H9 (cell line): ENCODE measurements around the gene HTR7. TPM values are rescaled to one million over a fixed set of nuclear protein-coding genes. Genes with fewer than 3 reads are reported as not detected.
A peak's percentile ranks its signal among the peaks of the same experiment; 100 is the strongest.
"Not testable (repeated sequence)": the region's sequence is repeated elsewhere in the genome, so short reads cannot be mapped to it uniquely, and the experiment has no call there.

Experiments used
- DNase-seq: peaks from one replicate; pipeline ENCODE4 v3.0.0-alpha.2; 2017
- H2AFZ ChIP-seq: one replicate; pipeline ENCODE4 v1.6.1; 2013; ENCODE audit warnings: mild to moderate bottlenecking, low read length, control low read depth, moderate library complexity
- H2AK5ac ChIP-seq: 2 replicates; pipeline ENCODE4 v1.6.1; 2013; ENCODE audit warnings: low read length, control low read depth, mixed read lengths; ENCODE audit not compliant: insufficient read length
- H2BK120ac ChIP-seq: one replicate; pipeline ENCODE4 v1.6.1; 2013; ENCODE audit warnings: low read depth, mild to moderate bottlenecking, low read length, control low read depth, inconsistent platforms; ENCODE audit not compliant: poor library complexity, severe bottlenecking
- H2BK12ac ChIP-seq: 2 replicates; pipeline ENCODE4 v1.6.1; 2013; ENCODE audit warnings: low read length, control low read depth, mixed read lengths, low read depth; ENCODE audit not compliant: insufficient read length
- H2BK15ac ChIP-seq: 2 replicates; pipeline ENCODE4 v1.6.1; 2013; ENCODE audit warnings: low read depth, low read length, control low read depth
- H2BK20ac ChIP-seq: one replicate; pipeline ENCODE4 v1.6.1; 2013; ENCODE audit warnings: low read depth, mild to moderate bottlenecking, low read length, control low read depth, inconsistent platforms; ENCODE audit not compliant: poor library complexity, severe bottlenecking
- H2BK5ac ChIP-seq: 2 replicates; pipeline ENCODE4 v1.6.1; 2013; ENCODE audit warnings: low read length, control low read depth, mixed read lengths; ENCODE audit not compliant: insufficient read length
- H3K14ac ChIP-seq: 2 replicates; pipeline ENCODE4 v1.6.1; 2013; ENCODE audit warnings: low read length, control low read depth; ENCODE audit not compliant: insufficient read depth
- H3K18ac ChIP-seq: 2 replicates; pipeline ENCODE4 v1.6.1; 2013; ENCODE audit warnings: low read depth, mild to moderate bottlenecking, mixed read lengths, low read length, control low read depth; ENCODE audit not compliant: insufficient read length
- H3K23ac ChIP-seq: 2 replicates; pipeline ENCODE4 v1.6.1; 2013; ENCODE audit warnings: low read length, control low read depth, mixed read lengths, low read depth; ENCODE audit not compliant: insufficient read length
- H3K23me2 ChIP-seq: 2 replicates; pipeline ENCODE4 v1.6.1; 2013; ENCODE audit warnings: low read depth, mild to moderate bottlenecking, mixed read lengths, low read length, control low read depth; ENCODE audit not compliant: insufficient read length, poor library complexity, severe bottlenecking
- H3K27ac ChIP-seq: 2 replicates; pipeline ENCODE4 v1.5.1; 2013; ENCODE audit warnings: low read length, control low read depth, mixed read lengths, low read depth; ENCODE audit not compliant: insufficient read length
- H3K27me3 ChIP-seq: 2 replicates; pipeline ENCODE4 v1.6.1; 2013; ENCODE audit warnings: low read length, control low read depth, inconsistent platforms; ENCODE audit not compliant: insufficient read depth
- H3K4ac ChIP-seq: 2 replicates; pipeline ENCODE4 v1.6.1; 2013; ENCODE audit warnings: low read depth, mild to moderate bottlenecking, control low read depth, inconsistent platforms, low read length, moderate library complexity
- H3K4me1 ChIP-seq: 2 replicates; pipeline ENCODE4 v1.6.1; 2013; ENCODE audit warnings: low read length, control low read depth, inconsistent platforms; ENCODE audit not compliant: insufficient read depth
- H3K4me2 ChIP-seq: 2 replicates; pipeline ENCODE4 v1.6.1; 2013; ENCODE audit warnings: low read length, control low read depth, mixed read lengths; ENCODE audit not compliant: insufficient read length, insufficient read depth
- H3K56ac ChIP-seq: 2 replicates; pipeline ENCODE4 v1.6.1; 2013; ENCODE audit warnings: low read depth, mild to moderate bottlenecking, mixed read lengths, low read length, control low read depth; ENCODE audit not compliant: insufficient read length
- H3K79me1 ChIP-seq: 2 replicates; pipeline ENCODE4 v1.6.1; 2013; ENCODE audit warnings: low read depth, mild to moderate bottlenecking, moderate library complexity, low read length, control low read depth, inconsistent platforms; ENCODE audit not compliant: insufficient read depth, poor library complexity, severe bottlenecking
- H3K79me2 ChIP-seq: 2 replicates; pipeline ENCODE4 v1.6.1; 2013; ENCODE audit warnings: low read length, control low read depth, inconsistent platforms; ENCODE audit not compliant: insufficient read depth
- H3K9ac ChIP-seq: 2 replicates; pipeline ENCODE4 v1.6.1; 2013; ENCODE audit warnings: low read length, control low read depth, mixed read lengths; ENCODE audit not compliant: insufficient read length; ENCODE audit errors: extremely low read depth
- H3K9me3 ChIP-seq: one replicate; pipeline ENCODE4 v1.6.1; 2013; ENCODE audit warnings: low read depth, low read length, inconsistent platforms; ENCODE audit not compliant: control insufficient read depth
- H3T11ph ChIP-seq: one replicate; pipeline ENCODE4 v1.6.1; 2013; ENCODE audit warnings: mild to moderate bottlenecking, low read length, control low read depth, inconsistent platforms
- H4K20me1 ChIP-seq: one replicate; pipeline ENCODE4 v1.6.1; 2013; ENCODE audit not compliant: control insufficient read depth, insufficient read length, insufficient read depth
- H4K5ac ChIP-seq: 2 replicates; pipeline ENCODE4 v1.6.1; 2013; ENCODE audit warnings: low read depth, mild to moderate bottlenecking, mixed read lengths, low read length, control low read depth; ENCODE audit not compliant: insufficient read length
- H4K8ac ChIP-seq: replicated peaks from 2 replicates; pipeline ENCODE4 v1.6.1; 2013; ENCODE audit warnings: low read length, control low read depth, mixed read lengths, low read depth; ENCODE audit not compliant: insufficient read length
- H4K91ac ChIP-seq: 2 replicates; pipeline ENCODE4 v1.6.1; 2013; ENCODE audit warnings: low read depth, mild to moderate bottlenecking, moderate library complexity, mixed read lengths, low read length, control low read depth; ENCODE audit not compliant: insufficient read length
- H3K27ac Mint-ChIP-seq, 3 experiments: 2 replicates in 2 of 3; 3 replicates in 1 of 3; pipeline ENCODE4 v1.8.0; 2020 to 2021; ENCODE audit warnings: mixed read lengths in 3 of 3, mild to moderate bottlenecking in 1 of 3, moderate library complexity in 1 of 3
- H3K27me3 Mint-ChIP-seq: 2 replicates; pipeline ENCODE4 v1.8.0; 2021; ENCODE audit warnings: low read depth, mild to moderate bottlenecking, moderate library complexity, mixed read lengths
- H3K36me3 Mint-ChIP-seq, 3 experiments: 2 replicates in 2 of 3; 3 replicates in 1 of 3; pipeline ENCODE4 v1.8.0; 2020 to 2021; ENCODE audit warnings: low read depth in 3 of 3, mixed read lengths in 3 of 3; ENCODE audit not compliant: insufficient read depth in 1 of 3
- H3K4me1 Mint-ChIP-seq, 2 experiments: 2 replicates each; pipeline ENCODE4 v1.8.0; 2020; ENCODE audit warnings: mixed read lengths in 2 of 2
- H3K4me3 Mint-ChIP-seq, 2 experiments: 2 replicates in 1 of 2; 3 replicates in 1 of 2; pipeline ENCODE4 v1.8.0; 2020 to 2021; ENCODE audit warnings: mild to moderate bottlenecking in 2 of 2, mixed read lengths in 2 of 2, moderate library complexity in 1 of 2
- H3K9me3 Mint-ChIP-seq, 2 experiments: 2 replicates in 1 of 2; 3 replicates in 1 of 2; pipeline ENCODE4 v1.8.0; 2020; ENCODE audit warnings: mild to moderate bottlenecking in 2 of 2, mixed read lengths in 2 of 2, moderate library complexity in 1 of 2
- WGBS: extraction: QIAGEN DNeasy Blood & Tissue Kit; methylation state at CpG from one replicate; pipeline ENCODE4 v1.1.7; 2013; ENCODE audit warnings: missing lambda C conversion rate, low lambda C conversion rate, mixed read lengths; ENCODE audit not compliant: insufficient read length; ENCODE audit errors: extremely low coverage; 5-methylcytosine and 5-hydroxymethylcytosine counted together
- total RNA-seq: library from RNA; stranded (reverse); gene quantifications from 2 replicates; pipeline ENCODE4 v1.2.1, GENCODE V29; 2021
- TF ChIP-seq, protein P1 (sequence below): fragments of 200-600 bp; sonication (generic); conservative IDR thresholded peaks from 3 replicates; pipeline ENCODE4 v1.8.0; 2021; ENCODE audit warnings: antibody characterized with exemption, mild to moderate bottlenecking

The HTR7 gene
- total RNA-seq, 1 experiment from 2014 or later, result 21.3 TPM

DNA sequence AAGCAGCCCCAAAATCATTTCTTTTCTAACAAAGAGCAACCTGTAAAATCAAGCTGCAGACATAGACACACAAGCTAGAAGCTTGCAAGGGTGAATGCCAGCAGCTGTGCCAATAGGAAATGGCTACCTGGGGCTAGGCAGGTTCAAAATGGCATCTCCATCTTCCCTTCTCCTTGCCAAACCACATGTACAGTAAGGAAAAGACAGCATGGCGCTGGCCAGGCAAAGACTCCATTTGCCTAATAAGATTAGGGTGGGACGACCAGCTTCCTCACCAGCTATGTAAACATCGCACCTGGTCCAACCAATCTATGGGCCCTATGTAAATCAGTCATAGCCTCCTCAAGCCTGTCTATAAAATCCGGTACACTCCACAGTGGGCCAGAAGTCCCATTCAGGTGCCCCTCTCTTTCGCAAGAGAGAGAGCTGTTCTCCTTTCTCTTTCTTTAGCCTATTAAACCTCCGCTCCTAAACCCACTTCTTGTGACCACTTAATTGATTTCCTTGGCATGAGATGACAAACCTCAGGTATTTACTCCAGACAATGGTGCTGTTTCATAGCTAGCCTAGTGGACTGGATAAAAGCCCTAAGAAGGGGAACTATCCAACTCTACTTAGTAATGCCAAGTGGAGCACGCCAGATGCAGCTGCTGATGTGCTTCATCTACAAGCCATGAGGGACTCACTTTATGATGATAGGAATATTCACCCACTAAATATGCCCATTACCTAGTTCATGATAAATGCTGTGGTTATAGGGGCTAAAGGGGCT is 44.1 kb downstream of the HTR7 start:
- Histone ChIP-seq H3K4me2 (no peak overlapping the region), H3K79me1 (no peaks in the 10 kb centered on the region), H3T11ph (no peak overlapping the region), H3K23me2 (no peaks in the 10 kb centered on the region), H4K20me1 (no peaks in the 10 kb centered on the region), H2BK20ac (no peak overlapping the region), H3K4me1 (no peaks in the 10 kb centered on the region), H2BK5ac (no peak overlapping the region), H2BK12ac (no peak overlapping the region), H3K27ac (no peak overlapping the region), H2BK15ac (no peak overlapping the region), H3K14ac (no peak overlapping the region), H3K18ac (no peak overlapping the region), H3K9me3 (no peaks in the 10 kb centered on the region), H3K79me2 (no peaks in the 10 kb centered on the region), H2AK5ac (peak overlapping the region; percentile 75), H4K91ac (no peak overlapping the region), H3K23ac (no peak overlapping the region), H3K27me3 (no peaks in the 10 kb centered on the region), H4K5ac (no peak overlapping the region), H3K4ac (no peak overlapping the region), H3K56ac (no peak overlapping the region), H3K9ac (no peak overlapping the region), H2AFZ (no peak overlapping the region), H2BK120ac (no peak overlapping the region), H4K8ac (no peak overlapping the region)
- TF ChIP-seq, protein P1, sequence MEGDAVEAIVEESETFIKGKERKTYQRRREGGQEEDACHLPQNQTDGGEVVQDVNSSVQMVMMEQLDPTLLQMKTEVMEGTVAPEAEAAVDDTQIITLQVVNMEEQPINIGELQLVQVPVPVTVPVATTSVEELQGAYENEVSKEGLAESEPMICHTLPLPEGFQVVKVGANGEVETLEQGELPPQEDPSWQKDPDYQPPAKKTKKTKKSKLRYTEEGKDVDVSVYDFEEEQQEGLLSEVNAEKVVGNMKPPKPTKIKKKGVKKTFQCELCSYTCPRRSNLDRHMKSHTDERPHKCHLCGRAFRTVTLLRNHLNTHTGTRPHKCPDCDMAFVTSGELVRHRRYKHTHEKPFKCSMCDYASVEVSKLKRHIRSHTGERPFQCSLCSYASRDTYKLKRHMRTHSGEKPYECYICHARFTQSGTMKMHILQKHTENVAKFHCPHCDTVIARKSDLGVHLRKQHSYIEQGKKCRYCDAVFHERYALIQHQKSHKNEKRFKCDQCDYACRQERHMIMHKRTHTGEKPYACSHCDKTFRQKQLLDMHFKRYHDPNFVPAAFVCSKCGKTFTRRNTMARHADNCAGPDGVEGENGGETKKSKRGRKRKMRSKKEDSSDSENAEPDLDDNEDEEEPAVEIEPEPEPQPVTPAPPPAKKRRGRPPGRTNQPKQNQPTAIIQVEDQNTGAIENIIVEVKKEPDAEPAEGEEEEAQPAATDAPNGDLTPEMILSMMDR, result no peak
- Mint-ChIP-seq H3K27ac (peak overlapping the region in 1 of 3 experiments; percentile 72; a peak in 2 of 7 replicates), H3K4me1 (peaks cover 15 to 55% of the 10 kb centered on the region in 2 experiments), H3K4me3 (peak overlapping the region in 1 of 2 experiments; percentile 58; a peak in 2 of 5 replicates), H3K27me3 (no peaks in the 10 kb centered on the region; the same call in none of the 2 replicates), H3K36me3 (peaks cover 21 to 55% (median 25%) of the 10 kb centered on the region in 3 experiments), H3K9me3 (peaks cover 10 to 23% of the 10 kb centered on the region in 2 experiments)
- WGBS, result no CpG with 5 or more reads among the region's 7 CpGs
- no peak for DNase-seq

DNA sequence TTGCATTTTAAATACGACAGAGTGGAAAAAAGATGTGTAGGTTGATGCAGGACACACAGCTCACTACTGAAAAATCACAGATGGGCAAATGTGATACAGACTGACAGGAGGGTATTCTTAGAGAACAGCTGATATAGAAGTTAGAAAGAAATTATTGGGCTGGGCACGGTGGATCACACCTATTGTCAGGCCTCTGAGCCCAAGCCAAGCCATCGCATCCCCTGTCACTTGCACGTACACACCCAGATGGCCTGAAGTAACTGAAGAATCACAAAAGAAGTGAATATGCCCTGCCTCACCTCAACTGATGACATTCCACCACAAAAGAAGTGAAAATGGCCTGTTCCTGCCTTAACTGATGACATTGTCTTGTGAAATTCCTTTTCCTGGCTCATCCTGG is 50.7 kb downstream of the HTR7 start:
- not testable (repeated sequence) for H2AFZ ChIP-seq, H3K4me1 ChIP-seq, H4K5ac ChIP-seq, H3K23me2 ChIP-seq, H2BK12ac ChIP-seq, H3K27me3 ChIP-seq, H3K79me2 ChIP-seq, H3K4ac ChIP-seq, H3K27me3 Mint-ChIP-seq, H2AK5ac ChIP-seq, H3K4me3 Mint-ChIP-seq, H2BK15ac ChIP-seq, H3K27ac ChIP-seq, H3T11ph ChIP-seq, H2BK20ac ChIP-seq, H2BK5ac ChIP-seq, H3K79me1 ChIP-seq, H3K4me2 ChIP-seq, H3K23ac ChIP-seq, H4K91ac ChIP-seq, H2BK120ac ChIP-seq, DNase-seq, H3K14ac ChIP-seq, H3K18ac ChIP-seq, H3K56ac ChIP-seq, H4K20me1 ChIP-seq, H4K8ac ChIP-seq, H3K9ac ChIP-seq
- H3K27ac Mint-ChIP-seq, result peak overlapping the region in 1 of 3 experiments; percentile 30; a peak in 1 of 7 replicates
- H3K36me3 Mint-ChIP-seq, result peaks cover 18 to 50% (median 49%) of the 10 kb centered on the region in 3 experiments
- H3K9me3 ChIP-seq, result peaks cover 14% of the 10 kb centered on the region
- H3K9me3 Mint-ChIP-seq, result peaks cover 49 to 59% of the 10 kb centered on the region in 2 experiments
- H3K4me1 Mint-ChIP-seq, result peaks cover 27 to 44% of the 10 kb centered on the region in 2 experiments
- WGBS, result no CpG with 5 or more reads among the region's 4 CpGs
